LNCAP (cell line): Measurements from ENCODE around the gene TYMS.

ENCODE experiments used
- CTCF ChIP-seq: fragments of 450-650 bp; IDR thresholded peaks from 2 replicates; pipeline ENCODE4 v1.5.1; 2017; ENCODE audit warnings: mild to moderate bottlenecking

TYMS gene

GRCh38 chr18:706405-706804 lies 49.0 kb downstream of the TYMS start:
- TF ChIP-seq CTCF, result no peak

GRCh38 chr18:708096-708495 lies 50.6 kb downstream of the TYMS start:
- no peak for TF ChIP-seq CTCF

- no peak for TF ChIP-seq CTCF
These were observed 52.3 kb downstream of the TYMS start for GRCh38 chr18:709771-710170.

- no peak for TF ChIP-seq CTCF
These were observed 53.2 kb downstream of the TYMS start for GRCh38 chr18:710418-711300.

- TF ChIP-seq CTCF, result no peak
These were observed 53.8 kb downstream of the TYMS start for GRCh38 chr18:711310-711656.

- TF ChIP-seq CTCF, result peak; percentile 38; the same call in 1 of the 2 replicates
These were observed 54.4 kb downstream of the TYMS start for GRCh38 chr18:711657-712400.

GRCh38 chr18:712401-713134 lies 55.1 kb downstream of the TYMS start, which contains the start of gene ENOSF1:
Gene ENOSF1 (minus strand): TSS chr18:712630. CDS start chr18:712587, 43 bp downstream.
- peak; percentile 95 for TF ChIP-seq CTCF
